Adipose tissue (tissue), 3 donors: ENCODE measurements around the gene MELK. TPM values are rescaled to one million over a fixed set of nuclear protein-coding genes. Genes with fewer than 3 reads are reported as not detected.
"Not testable (repeated sequence)": the region's sequence is repeated elsewhere in the genome, so short reads cannot be mapped to it uniquely, and the experiment has no call there.

ENCODE experiments used
- H3K27ac ChIP-seq: one replicate; pipeline ENCODE4 v1.5.1; 2013; ENCODE audit warnings: low read depth, low read length
- WGBS, 3 donors: extraction: QIAGEN DNeasy Blood & Tissue Kit; methylation state at CpG; one replicate each; pipeline ENCODE4 v1.1.7; 2013; 5-methylcytosine and 5-hydroxymethylcytosine counted together
- polyA plus RNA-seq, 3 donors: library from polyadenylated mRNA; stranded (reverse); fragments of 200-250 nt; gene quantifications; one replicate each; pipeline ENCODE4 v1.2.3, GENCODE V29; 2013
- donor health status: healthy with polysubstance abuse.
- donor health status: Bipolar disorder and iron deficiency.
- donor health status: healthy.

MELK gene
- polyA plus RNA-seq, 3 donors = 0.19 to 0.34 (median 0.32) TPM

DNA sequence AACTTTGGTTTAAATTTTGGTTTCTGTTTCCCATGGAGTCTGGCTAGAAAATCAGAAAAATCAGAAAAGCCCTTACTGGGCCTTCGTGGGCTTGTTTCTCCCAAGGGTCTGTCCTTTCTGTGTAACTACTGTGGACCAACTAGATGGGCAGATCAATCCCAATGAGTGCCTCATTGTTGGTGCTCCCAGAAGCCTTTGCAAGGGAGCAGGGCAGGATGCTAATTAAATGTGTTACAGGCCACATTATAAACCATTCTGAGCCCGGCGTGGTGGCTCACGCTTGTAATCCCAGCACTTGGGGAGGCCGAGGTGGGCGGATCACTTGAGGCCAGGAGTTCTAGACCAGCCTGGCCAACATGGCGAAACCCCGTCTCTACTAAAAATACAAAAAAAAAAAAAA, 1.4 kb downstream of the MELK start:
- 89 to 94% (median 93%) methylated on average over 8 of the region's 8 CpGs for WGBS, 3 donors
- not testable (repeated sequence) for H3K27ac ChIP-seq

DNA sequence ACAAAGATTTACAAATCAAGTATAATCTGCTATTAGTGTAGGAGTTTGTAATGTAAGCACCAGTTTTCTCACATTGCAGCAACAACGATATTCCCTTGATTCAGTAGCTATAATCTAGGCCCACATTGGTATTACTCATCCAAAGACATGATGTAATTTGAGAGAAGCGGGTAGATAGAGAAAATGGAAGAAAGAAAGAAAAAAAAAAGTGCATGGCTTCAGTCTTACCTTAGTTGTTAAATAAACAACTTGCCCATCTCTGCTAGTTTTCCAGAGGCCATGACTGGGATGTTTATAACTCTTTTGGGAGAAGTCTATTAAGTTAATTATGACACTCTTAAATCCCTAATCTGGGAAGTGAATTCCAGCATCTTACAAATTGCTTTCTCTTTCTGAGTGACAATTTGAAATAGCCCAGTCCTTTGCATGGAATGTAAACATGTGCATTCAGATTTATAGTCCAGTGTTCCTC, 2.8 kb downstream of the MELK start:
- 49 to 81% (median 61%) methylated on average over 2 of the region's 2 CpGs for WGBS, 3 donors
- no peak overlapping the region for H3K27ac ChIP-seq

GRCh38 chr9:36576866-36577265, 4.2 kb downstream of the MELK start:
- 93 to 97% (median 97%) methylated on average over 3 of the region's 3 CpGs for WGBS, 3 donors
- no peak overlapping the region for H3K27ac ChIP-seq

DNA sequence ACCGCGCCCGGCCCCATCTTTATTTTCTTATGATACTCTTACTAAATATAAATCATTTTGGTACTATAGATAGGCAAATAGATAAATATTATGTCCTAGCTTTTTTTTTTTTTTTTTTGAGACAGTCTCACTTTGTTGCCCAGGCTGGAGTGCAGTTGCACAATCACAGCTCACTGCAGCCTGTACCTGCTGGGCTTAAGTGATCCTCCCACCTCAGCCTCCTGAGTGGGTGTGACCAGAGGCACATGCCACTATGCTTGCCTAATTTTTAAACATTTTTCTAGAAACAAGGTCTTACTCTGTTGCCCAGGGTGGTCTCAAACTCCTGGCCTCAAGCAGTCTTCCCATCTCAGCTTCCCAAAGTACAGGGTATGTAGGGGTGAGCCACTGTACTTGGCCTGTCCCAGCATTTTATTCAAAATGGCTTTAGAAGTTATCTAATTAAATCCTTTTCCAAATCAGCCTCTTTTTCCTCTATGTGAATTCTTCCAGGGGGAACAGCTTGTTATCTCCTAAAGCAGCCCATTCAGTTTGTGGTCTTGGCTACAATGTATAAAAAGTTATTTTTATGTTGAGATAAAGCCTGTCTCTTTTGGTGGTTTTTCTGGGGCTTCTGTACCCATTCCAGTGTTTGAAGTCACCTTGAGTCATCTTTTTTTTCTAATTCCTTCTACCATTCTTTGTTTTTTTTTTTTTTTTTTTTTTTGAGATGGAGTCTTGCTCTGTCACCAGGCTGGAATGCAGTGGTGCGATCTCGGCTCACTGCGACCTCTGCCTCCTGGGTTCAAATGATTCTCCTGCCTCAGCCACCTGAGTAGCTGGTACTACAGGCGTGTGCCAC, 12.1 kb downstream of the MELK start:
- 96 to 99% (median 98%) methylated on average over 7 of the region's 7 CpGs for WGBS, 3 donors
- no peak overlapping the region for H3K27ac ChIP-seq

- H3K27ac ChIP-seq = no peak overlapping the region
- 88 to 100% (median 92%) methylated on average over 1 of the region's 1 CpG for WGBS, 3 donors
Observed at GRCh38 chr9:36590231-36590630, 17.5 kb downstream of the MELK start.

DNA sequence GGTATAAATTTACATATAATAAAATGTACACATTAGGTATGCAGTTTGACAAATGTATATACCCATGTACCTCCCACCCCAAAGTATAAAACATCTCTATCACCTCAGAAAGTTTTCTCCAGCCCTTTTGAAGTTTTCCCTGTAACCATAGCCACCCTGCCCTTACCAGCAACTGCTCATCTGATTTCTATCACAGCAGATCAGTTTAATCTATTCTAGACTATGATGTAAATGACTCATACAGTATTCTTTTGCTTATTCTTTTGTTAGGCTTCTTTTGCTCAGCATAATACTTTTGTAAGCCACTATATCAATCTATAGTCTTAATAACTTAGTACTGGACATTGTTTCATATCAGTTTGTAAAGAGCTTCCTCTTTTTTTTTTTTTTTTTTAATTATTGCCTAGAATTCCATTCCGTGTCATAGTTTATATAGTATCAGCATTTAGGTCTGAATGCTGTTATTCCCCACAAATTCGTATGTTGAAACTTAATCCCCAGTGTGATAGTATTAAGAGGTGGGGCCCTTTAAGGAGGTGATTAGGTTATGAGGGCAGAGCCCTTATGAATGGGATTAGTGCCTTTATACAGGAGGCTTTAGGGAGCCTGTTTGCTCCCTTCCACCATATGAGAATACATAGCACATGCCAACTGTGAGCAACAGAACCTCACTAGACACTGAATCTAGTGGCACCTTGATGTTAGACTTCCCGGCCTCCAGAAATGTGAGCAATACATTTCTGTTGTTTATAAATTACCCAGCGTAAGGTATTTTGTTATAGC, 20.3 kb downstream of the MELK start:
- 87 to 95% (median 94%) methylated on average over 4 of the region's 4 CpGs for WGBS, 3 donors
- no peak overlapping the region for H3K27ac ChIP-seq

DNA sequence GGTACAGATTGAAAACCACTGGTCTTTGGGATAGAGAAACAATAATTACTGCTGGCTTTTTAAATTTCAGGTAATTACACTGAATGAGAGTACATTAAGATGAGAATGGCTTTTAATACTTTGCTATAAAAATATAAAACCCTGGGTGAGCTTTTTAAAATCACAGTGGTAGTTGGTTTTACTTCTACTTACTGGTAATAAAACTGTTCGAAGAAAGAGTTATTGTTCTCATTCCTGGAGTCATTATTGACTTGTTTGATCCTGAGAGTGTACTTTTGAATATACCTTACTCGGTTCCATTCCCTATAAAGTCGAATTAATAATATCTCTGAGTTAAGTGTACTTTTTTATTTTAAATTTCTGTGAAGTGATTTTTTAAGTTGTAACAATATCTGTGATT, 21.5 kb downstream of the MELK start:
- H3K27ac ChIP-seq = no peak overlapping the region
- 62 to 95% (median 88%) methylated on average over 3 of the region's 3 CpGs for WGBS, 3 donors

GRCh38 chr9:36597412-36598178, 24.9 kb downstream of the MELK start:
- H3K27ac ChIP-seq = no peak overlapping the region
- WGBS, 3 donors = 72 to 89% (median 72%) methylated on average over 2 of the region's 2 CpGs

GRCh38 chr9:36598273-36598672, 25.6 kb downstream of the MELK start:
- 71 to 87% (median 75%) methylated on average over 1 of the region's 1 CpG for WGBS, 3 donors
- H3K27ac ChIP-seq = no peak overlapping the region

GRCh38 chr9:36603006-36603405, 30.3 kb downstream of the MELK start:
- 66 to 82% (median 68%) methylated on average over 3 of the region's 3 CpGs for WGBS, 3 donors
- no peak overlapping the region for H3K27ac ChIP-seq

DNA sequence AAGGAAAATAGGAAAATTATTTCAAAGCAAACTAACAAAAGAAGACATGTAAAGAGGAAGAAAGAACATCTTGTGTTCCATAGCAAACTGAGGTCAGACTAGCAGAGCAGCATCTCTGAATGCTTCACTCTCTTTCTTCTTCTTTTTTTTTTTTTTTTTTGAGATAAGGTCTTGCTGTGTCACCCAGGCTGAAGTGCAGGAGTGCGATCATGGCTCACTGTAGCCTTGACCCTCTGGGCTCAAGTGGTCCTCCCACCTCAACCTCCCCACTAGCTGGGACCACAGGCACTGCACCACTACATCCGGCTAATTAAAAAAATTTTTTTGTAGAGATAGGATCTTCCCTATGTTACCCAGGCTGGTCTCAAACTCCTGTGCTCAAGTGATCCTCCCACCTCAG, 36.6 kb downstream of the MELK start:
- WGBS, 3 donors = 90 to 98% (median 95%) methylated on average over 2 of the region's 2 CpGs
- no peak overlapping the region for H3K27ac ChIP-seq

GRCh38 chr9:36622121-36622520, 49.4 kb downstream of the MELK start:
- no peak overlapping the region for H3K27ac ChIP-seq
- WGBS, 3 donors = 93 to 97% (median 95%) methylated on average over 6 of the region's 6 CpGs

GRCh38 chr9:36623280-36623679, 50.6 kb downstream of the MELK start:
- WGBS, 3 donors = 89 to 100% (median 96%) methylated on average over 3 of the region's 3 CpGs

GRCh38 chr9:36625006-36625615, 52.4 kb downstream of the MELK start:
- H3K27ac ChIP-seq = no peak overlapping the region
- WGBS, 3 donors = 37 to 63% (median 59%) methylated on average over 6 of the region's 6 CpGs

More at GRCh38 chr9:36623280-36623679, 50.6 kb downstream of the MELK start:
- no peak overlapping the region for H3K27ac ChIP-seq

- no peak overlapping the region for H3K27ac ChIP-seq
- 0 to 9% (median 9%) methylated on average over 1 of the region's 1 CpG for WGBS, 3 donors
Observed at GRCh38 chr9:36632892-36633291, 60.2 kb downstream of the MELK start.

GRCh38 chr9:36637491-36638270, 65.0 kb downstream of the MELK start:
- WGBS, 3 donors = 67 to 93% (median 89%) methylated on average over 2 of the region's 2 CpGs
- H3K27ac ChIP-seq = no peak overlapping the region

- no peak overlapping the region for H3K27ac ChIP-seq
- WGBS, 3 donors = 94 to 97% (median 94%) methylated on average over 6 of the region's 6 CpGs
Observed at GRCh38 chr9:36640771-36641381, 68.2 kb downstream of the MELK start.
